Fibroblast of lung (primary cell): Measurements from ENCODE around the gene FGD2. TPM values are rescaled to one million over a fixed set of nuclear protein-coding genes. Genes with fewer than 3 reads are reported as not detected.

Source experiments
- DNase-seq, 2 donors: peaks; one replicate each; pipeline versions ENCODE4 v3.0.0 to v3.0.0-alpha.2; 2010; ENCODE audit warnings: low read depth in 2 of 2
- H2AFZ ChIP-seq: 2 replicates; pipeline ENCODE4 v1.5.1; 2012; ENCODE audit warnings: low read length, control low read depth, inconsistent platforms
- H3K27ac ChIP-seq: 2 replicates; pipeline ENCODE4 v1.5.1; 2011; ENCODE audit warnings: low read length, control low read depth; ENCODE audit not compliant: insufficient read depth
- H3K27me3 ChIP-seq: 2 replicates; pipeline ENCODE4 v1.5.1; 2011; ENCODE audit warnings: mild to moderate bottlenecking, low read length; ENCODE audit not compliant: control insufficient read depth, insufficient read depth
- H3K36me3 ChIP-seq: 2 replicates; pipeline ENCODE4 v1.5.1; 2011; ENCODE audit warnings: low read length; ENCODE audit not compliant: control insufficient read depth, insufficient read depth
- H3K4me1 ChIP-seq: 2 replicates; pipeline ENCODE4 v1.5.1; 2011; ENCODE audit warnings: low read length; ENCODE audit not compliant: control insufficient read depth, insufficient read depth; ENCODE audit errors: extremely low read depth
- H3K4me2 ChIP-seq: 2 replicates; pipeline ENCODE4 v1.5.1; 2011; ENCODE audit warnings: low read length, control low read depth; ENCODE audit not compliant: insufficient read depth; ENCODE audit errors: extremely low read depth
- H3K4me3 ChIP-seq, 4 experiments: fragments of 200-600 bp in 1 of 4; sonication (generic) in 1 of 4; replicated peaks in 1 of 4; 2 replicates each; pipeline ENCODE4 v1.5.1; 2011 to 2016; ENCODE audit warnings: low read length in 4 of 4, low read depth in 3 of 4, mild to moderate bottlenecking in 3 of 4, control low read depth in 2 of 4, inconsistent platforms in 1 of 4, mixed read lengths in 1 of 4; ENCODE audit not compliant: insufficient read depth in 1 of 4; ENCODE audit errors: control extremely low read depth in 1 of 4
- H3K79me2 ChIP-seq: 2 replicates; pipeline ENCODE4 v1.5.1; 2012; ENCODE audit warnings: mild to moderate bottlenecking, low read length, inconsistent platforms; ENCODE audit not compliant: control insufficient read depth, insufficient read depth
- H3K9ac ChIP-seq: 2 replicates; pipeline ENCODE4 v1.5.1; 2011; ENCODE audit warnings: mild to moderate bottlenecking, low read length, control low read depth; ENCODE audit not compliant: insufficient read depth
- H3K9me3 ChIP-seq: 2 replicates; pipeline ENCODE4 v1.5.1; 2012; ENCODE audit warnings: low read depth, low read length; ENCODE audit not compliant: control insufficient read depth, insufficient read depth
- H4K20me1 ChIP-seq: 2 replicates; pipeline ENCODE4 v1.5.1; 2011; ENCODE audit warnings: low read length; ENCODE audit not compliant: control insufficient read depth, insufficient read depth; ENCODE audit errors: extremely low read depth
- CTCF ChIP-seq, 2 donors: IDR thresholded peaks in 1 of 2; conservative IDR thresholded peaks in 1 of 2; 1 replicate in 1 of 2; 2 replicates in 1 of 2; pipeline ENCODE4 v1.5.1; 2011 to 2012; ENCODE audit warnings: low read length in 2 of 2, control low read depth in 1 of 2, inconsistent platforms in 1 of 2, low read depth in 1 of 2, mild to moderate bottlenecking in 1 of 2
- EZH2 ChIP-seq: IDR thresholded peaks from 2 replicates; pipeline ENCODE4 v1.5.1; 2012; ENCODE audit warnings: low read length, control low read depth, mild to moderate bottlenecking; ENCODE audit errors: missing control alignments
- polyA plus RNA-seq, 2 donors: library from polyadenylated mRNA; depleted of rRNA in 1 of 2; stranded (reverse) in 1 of 2; unstranded in 1 of 2; fragments of >200 nt; gene quantifications; 2 replicates each; pipeline ENCODE4 v1.2.1, GENCODE V29; 2011 to 2012; ENCODE audit warnings: missing spikeins in 1 of 2
- total RNA-seq: library from RNA; depleted of rRNA; stranded (reverse); fragments of >200 nt; gene quantifications from 2 replicates; pipeline ENCODE4 v1.2.1, GENCODE V29; 2014

The FGD2 gene
- total and polyA plus RNA-seq, 2 donors (not counting 1 experiment from before 2014, with no cell fraction given), result not detected

- Histone ChIP-seq H3K27me3 (no peaks in the 10 kb centered on the region), H2AFZ (no peak overlapping the region), H3K4me3 (no peak overlapping the region), H3K4me1 (no peaks in the 10 kb centered on the region), H3K4me2 (no peak overlapping the region), H3K36me3 (peaks cover 39% of the 10 kb centered on the region), H4K20me1 (no peaks in the 10 kb centered on the region), H3K9me3 (no peaks in the 10 kb centered on the region), H3K9ac (no peak overlapping the region), H3K79me2 (peaks cover 41% of the 10 kb centered on the region), H3K27ac (no peak overlapping the region)
- no peak for DNase-seq
- TF ChIP-seq CTCF (conservative IDR thresholded peaks at IDR 0.05 in 1 of 2, IDR thresholded peaks at IDR 0.05 in 1 of 2; ENCODE audit: low read depth in 1 of 2, low read length in 2 of 2), result no peak
Measured at GRCh38 chr6:36976931-36977330, 28.5 kb upstream of the FGD2 start.

- no peak overlapping the region for H3K4me3 ChIP-seq
- TF ChIP-seq CTCF (conservative IDR thresholded peaks at IDR 0.05 in 1 of 2, IDR thresholded peaks at IDR 0.05 in 1 of 2; ENCODE audit: low read depth in 1 of 2, low read length in 2 of 2) (peak; percentile 25 to 38), EZH2 (no peak)
- no peaks in the 10 kb centered on the region for H4K20me1 ChIP-seq
- no peak overlapping the region for H3K4me2 ChIP-seq
- H3K27ac ChIP-seq, result no peak overlapping the region
- no peaks in the 10 kb centered on the region for H3K9me3 ChIP-seq
- DNase-seq, result no peak
- no peaks in the 10 kb centered on the region for H3K27me3 ChIP-seq
- peaks cover 33% of the 10 kb centered on the region for H3K36me3 ChIP-seq
- no peaks in the 10 kb centered on the region for H3K4me1 ChIP-seq
- H3K79me2 ChIP-seq, result peaks cover 47% of the 10 kb centered on the region
- H3K9ac ChIP-seq, result no peak overlapping the region
- H2AFZ ChIP-seq, result no peak overlapping the region
Measured at GRCh38 chr6:36977470-36977941, 27.9 kb upstream of the FGD2 start.

GRCh38 chr6:36978421-36979346, 26.8 kb upstream of the FGD2 start:
- DNase-seq, result no peak
- H2AFZ ChIP-seq, result no peak overlapping the region
- H4K20me1 ChIP-seq, result no peaks in the 10 kb centered on the region
- no peaks in the 10 kb centered on the region for H3K9me3 ChIP-seq
- no peak overlapping the region for H3K27ac ChIP-seq
- peaks cover 4% of the 10 kb centered on the region for H3K4me1 ChIP-seq
- H3K4me2 ChIP-seq, result no peak overlapping the region
- H3K79me2 ChIP-seq, result peaks cover 59% of the 10 kb centered on the region
- H3K4me3 ChIP-seq, result no peak overlapping the region
- H3K36me3 ChIP-seq, result peaks cover 31% of the 10 kb centered on the region
- no peaks in the 10 kb centered on the region for H3K27me3 ChIP-seq
- TF ChIP-seq EZH2 (no peak), CTCF (conservative IDR thresholded peaks at IDR 0.05 in 1 of 2, IDR thresholded peaks at IDR 0.05 in 1 of 2; ENCODE audit: low read depth in 1 of 2, low read length in 2 of 2) (no peak)
- H3K9ac ChIP-seq, result no peak overlapping the region
